Amniotic epithelial cell (primary cell): ENCODE results near the gene CLBA1.

Experiments
- DNase-seq: peaks from one replicate; pipeline ENCODE4 v3.0.0-alpha.2; 2010; ENCODE audit warnings: low read depth

The CLBA1 gene

GRCh38 chr14:104968541-104969401 lies 16.8 kb upstream of the CLBA1 start:
- peak; percentile 35 for DNase-seq

GRCh38 chr14:104969741-104970230 lies 15.8 kb upstream of the CLBA1 start:
- DNase-seq = no peak

- peak; percentile 65 for DNase-seq
These were observed 15.1 kb upstream of the CLBA1 start for GRCh38 chr14:104970231-104971068.

GRCh38 chr14:104971447-104972240 lies 13.9 kb upstream of the CLBA1 start:
- DNase-seq = no peak

GRCh38 chr14:104972301-104973134 lies 13.1 kb upstream of the CLBA1 start:
- peak; percentile 31 for DNase-seq

- peak; percentile 88 for DNase-seq
These were observed 12.5 kb upstream of the CLBA1 start for GRCh38 chr14:104973135-104973384.

- DNase-seq = no peak
These were observed 12.0 kb upstream of the CLBA1 start for GRCh38 chr14:104973385-104974145.

- DNase-seq = no peak
These were observed 11.4 kb upstream of the CLBA1 start for GRCh38 chr14:104974146-104974541.

GRCh38 chr14:104974665-104975390 lies 10.8 kb upstream of the CLBA1 start:
- DNase-seq = no peak

- no peak for DNase-seq
These were observed 9.9 kb upstream of the CLBA1 start for GRCh38 chr14:104975481-104976197.

- peak; percentile 64 for DNase-seq
These were observed 9.2 kb upstream of the CLBA1 start for GRCh38 chr14:104976198-104977007.

- DNase-seq = no peak
These were observed 8.4 kb upstream of the CLBA1 start for GRCh38 chr14:104977008-104977680.

GRCh38 chr14:104977681-104978653 lies 7.6 kb upstream of the CLBA1 start, which contains the start of gene AHNAK2:
TSS of gene AHNAK2 (minus strand) at chr14:104978374. CDS start at chr14:104978237, 137 bp downstream.
- peak; percentile 58 for DNase-seq

GRCh38 chr14:104978746-104979691 lies 6.6 kb upstream of the CLBA1 start:
- no peak for DNase-seq
